Spleen (tissue), 7 donors: ENCODE results near the gene KCTD3.

Experiments used
- POLR2AphosphoS5 ChIP-seq, 3 donors: sonication (generic); formaldehyde crosslinking; IDR thresholded peaks; one replicate each; pipeline ENCODE4 v1.5.1; 2017; ENCODE audit warnings: antibody characterized with exemption in 3 of 3
- TF ChIP-seq, protein P1 (sequence below), 11 experiments: fragments of 200-600 bp in 7 of 11; fragments of 450-650 bp in 4 of 11; sonication (generic) in 4 of 11; IDR thresholded peaks in 8 of 11; conservative IDR thresholded peaks in 3 of 11; 1 replicate in 7 of 11; 2 replicates in 4 of 11; pipeline versions ENCODE4 v1.4.0 to v1.8.0; 2016 to 2021; ENCODE audit warnings: antibody characterized with exemption in 11 of 11, inconsistent platforms in 4 of 11, mild to moderate bottlenecking in 1 of 11
- donor health status: DM: no; HTN: no; CAD: no; lungs with moderate emphysema.
- donor health status: DM: no; HTN: no; CAD: no.
- donor health status: DM: no; HTN: no; CAD: no.

DNA sequence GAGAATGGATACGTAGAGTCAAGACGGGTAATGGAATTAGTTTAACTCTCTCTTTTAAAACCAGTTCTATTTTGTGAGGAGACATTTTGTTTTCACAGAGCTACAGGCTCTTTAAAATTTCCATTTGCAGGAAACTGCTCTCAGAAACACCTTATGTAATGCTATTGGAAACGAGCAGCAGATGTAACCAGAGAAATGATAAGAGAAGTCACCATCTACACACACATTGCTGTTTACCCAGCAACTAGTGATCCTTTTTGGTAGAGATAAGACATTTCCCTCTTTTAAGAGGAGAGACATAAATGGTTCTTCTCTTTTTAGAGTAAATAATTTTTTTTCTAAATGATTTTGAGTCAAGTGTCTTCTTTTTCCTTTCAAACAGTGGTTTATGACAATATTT, 80.6 kb downstream of the KCTD3 start:
- TF ChIP-seq POLR2AphosphoS5 (IDR thresholded peaks at IDR 0.05): no peak
- TF ChIP-seq, protein P1, sequence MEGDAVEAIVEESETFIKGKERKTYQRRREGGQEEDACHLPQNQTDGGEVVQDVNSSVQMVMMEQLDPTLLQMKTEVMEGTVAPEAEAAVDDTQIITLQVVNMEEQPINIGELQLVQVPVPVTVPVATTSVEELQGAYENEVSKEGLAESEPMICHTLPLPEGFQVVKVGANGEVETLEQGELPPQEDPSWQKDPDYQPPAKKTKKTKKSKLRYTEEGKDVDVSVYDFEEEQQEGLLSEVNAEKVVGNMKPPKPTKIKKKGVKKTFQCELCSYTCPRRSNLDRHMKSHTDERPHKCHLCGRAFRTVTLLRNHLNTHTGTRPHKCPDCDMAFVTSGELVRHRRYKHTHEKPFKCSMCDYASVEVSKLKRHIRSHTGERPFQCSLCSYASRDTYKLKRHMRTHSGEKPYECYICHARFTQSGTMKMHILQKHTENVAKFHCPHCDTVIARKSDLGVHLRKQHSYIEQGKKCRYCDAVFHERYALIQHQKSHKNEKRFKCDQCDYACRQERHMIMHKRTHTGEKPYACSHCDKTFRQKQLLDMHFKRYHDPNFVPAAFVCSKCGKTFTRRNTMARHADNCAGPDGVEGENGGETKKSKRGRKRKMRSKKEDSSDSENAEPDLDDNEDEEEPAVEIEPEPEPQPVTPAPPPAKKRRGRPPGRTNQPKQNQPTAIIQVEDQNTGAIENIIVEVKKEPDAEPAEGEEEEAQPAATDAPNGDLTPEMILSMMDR (IDR thresholded peaks at IDR 0.05 in 8 of 11, conservative IDR thresholded peaks at IDR 0.05 in 3 of 11): no peak
